GM12874 (cell line): Measurements from ENCODE around the gene AMPD1.

ENCODE experiments used
- CTCF ChIP-seq: IDR thresholded peaks from 2 replicates; pipeline ENCODE4 v1.5.1; 2011; ENCODE audit warnings: low read depth, mild to moderate bottlenecking, control low read depth, low read length, moderate library complexity; ENCODE audit not compliant: insufficient read depth

Gene AMPD1

GRCh38 chr1:114695430-114696058 lies at the start of gene AMPD1:
AMPD1 (minus strand) TSS chr1:114695546; CDS start chr1:114695471, 75 bp downstream.
- TF ChIP-seq CTCF = no peak

- no peak for TF ChIP-seq CTCF
Observed at GRCh38 chr1:114741963-114742746, 46.8 kb upstream of the AMPD1 start.

GRCh38 chr1:114740331-114740730 lies 45.0 kb upstream of the AMPD1 start:
- no peak for TF ChIP-seq CTCF

GRCh38 chr1:114737314-114737849 lies 42.0 kb upstream of the AMPD1 start:
- TF ChIP-seq CTCF = no peak

GRCh38 chr1:114735479-114735878 lies 40.1 kb upstream of the AMPD1 start:
- TF ChIP-seq CTCF = no peak

GRCh38 chr1:114729782-114730181 lies 34.4 kb upstream of the AMPD1 start:
- TF ChIP-seq CTCF = no peak

GRCh38 chr1:114728553-114728952 lies 33.2 kb upstream of the AMPD1 start:
- no peak for TF ChIP-seq CTCF
